VCaP (cell line): ENCODE data around the gene SLC22A15.

Source experiments
- H3K27ac ChIP-seq: fragments of 450-650 bp; 2 replicates; pipeline ENCODE4 v1.5.1; 2017
- TF ChIP-seq, protein P1 (sequence below): fragments of 450-650 bp; conservative IDR thresholded peaks from 2 replicates; pipeline ENCODE4 v1.5.1; 2017; ENCODE audit warnings: mild to moderate bottlenecking, moderate library complexity

Gene SLC22A15

DNA sequence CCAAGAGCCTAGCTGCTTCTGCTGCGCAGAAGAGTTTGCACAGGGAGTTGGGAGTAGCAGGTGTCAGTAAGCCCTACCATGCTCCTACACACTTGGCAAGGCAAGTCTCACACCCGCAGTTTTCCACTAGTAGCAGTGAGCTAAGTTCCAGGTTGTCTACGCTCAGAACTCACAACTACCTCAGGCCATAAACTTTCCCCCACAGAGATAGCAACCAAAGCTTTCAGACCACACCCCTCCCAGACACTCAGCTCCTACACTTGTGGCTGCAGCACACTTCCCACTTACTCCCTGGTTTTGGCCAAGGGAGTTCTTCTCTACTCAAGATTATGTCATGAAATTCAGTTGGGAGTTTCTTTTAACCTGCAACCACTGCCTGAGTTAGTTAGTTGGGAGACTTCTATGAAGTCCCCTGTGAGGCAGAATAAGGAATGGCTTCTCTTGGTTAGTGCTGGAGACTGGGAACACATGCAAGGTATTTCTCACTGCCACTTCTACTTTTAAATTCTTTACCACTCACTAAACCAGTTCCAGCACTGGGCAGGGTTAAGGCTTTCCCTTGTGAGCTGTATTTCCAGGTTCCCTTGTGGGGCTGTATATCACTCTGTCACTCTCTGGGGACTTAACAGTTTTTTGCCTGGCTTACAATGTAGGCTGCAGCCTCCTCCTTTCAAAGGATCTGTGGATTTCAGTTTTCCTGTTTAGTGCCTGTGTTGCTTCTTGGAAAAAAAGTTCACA, 116.6 kb downstream of the SLC22A15 start:
- TF ChIP-seq, protein P1, sequence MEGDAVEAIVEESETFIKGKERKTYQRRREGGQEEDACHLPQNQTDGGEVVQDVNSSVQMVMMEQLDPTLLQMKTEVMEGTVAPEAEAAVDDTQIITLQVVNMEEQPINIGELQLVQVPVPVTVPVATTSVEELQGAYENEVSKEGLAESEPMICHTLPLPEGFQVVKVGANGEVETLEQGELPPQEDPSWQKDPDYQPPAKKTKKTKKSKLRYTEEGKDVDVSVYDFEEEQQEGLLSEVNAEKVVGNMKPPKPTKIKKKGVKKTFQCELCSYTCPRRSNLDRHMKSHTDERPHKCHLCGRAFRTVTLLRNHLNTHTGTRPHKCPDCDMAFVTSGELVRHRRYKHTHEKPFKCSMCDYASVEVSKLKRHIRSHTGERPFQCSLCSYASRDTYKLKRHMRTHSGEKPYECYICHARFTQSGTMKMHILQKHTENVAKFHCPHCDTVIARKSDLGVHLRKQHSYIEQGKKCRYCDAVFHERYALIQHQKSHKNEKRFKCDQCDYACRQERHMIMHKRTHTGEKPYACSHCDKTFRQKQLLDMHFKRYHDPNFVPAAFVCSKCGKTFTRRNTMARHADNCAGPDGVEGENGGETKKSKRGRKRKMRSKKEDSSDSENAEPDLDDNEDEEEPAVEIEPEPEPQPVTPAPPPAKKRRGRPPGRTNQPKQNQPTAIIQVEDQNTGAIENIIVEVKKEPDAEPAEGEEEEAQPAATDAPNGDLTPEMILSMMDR, result no peak
- H3K27ac ChIP-seq, result no peak overlapping the region

DNA sequence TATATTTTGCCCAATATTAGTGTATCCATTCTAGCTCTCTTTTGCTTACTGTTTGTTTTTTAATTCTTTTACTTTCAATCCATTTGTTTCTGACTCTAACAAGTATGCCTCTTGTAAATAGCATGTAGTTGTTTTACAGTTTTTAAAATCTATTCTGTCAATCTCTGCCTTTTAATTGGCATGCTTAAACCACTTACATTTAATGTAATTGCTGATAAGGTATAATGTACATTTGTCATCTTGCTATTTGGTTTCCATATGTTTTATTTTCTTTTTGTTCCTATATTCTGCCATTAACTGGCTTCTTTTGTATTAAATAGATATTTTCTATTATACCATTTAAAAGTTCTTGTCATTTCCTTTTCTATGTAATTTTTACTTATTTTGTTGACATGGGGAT, 118.7 kb downstream of the SLC22A15 start:
- TF ChIP-seq, protein P1, result no peak
- no peak overlapping the region for H3K27ac ChIP-seq

DNA sequence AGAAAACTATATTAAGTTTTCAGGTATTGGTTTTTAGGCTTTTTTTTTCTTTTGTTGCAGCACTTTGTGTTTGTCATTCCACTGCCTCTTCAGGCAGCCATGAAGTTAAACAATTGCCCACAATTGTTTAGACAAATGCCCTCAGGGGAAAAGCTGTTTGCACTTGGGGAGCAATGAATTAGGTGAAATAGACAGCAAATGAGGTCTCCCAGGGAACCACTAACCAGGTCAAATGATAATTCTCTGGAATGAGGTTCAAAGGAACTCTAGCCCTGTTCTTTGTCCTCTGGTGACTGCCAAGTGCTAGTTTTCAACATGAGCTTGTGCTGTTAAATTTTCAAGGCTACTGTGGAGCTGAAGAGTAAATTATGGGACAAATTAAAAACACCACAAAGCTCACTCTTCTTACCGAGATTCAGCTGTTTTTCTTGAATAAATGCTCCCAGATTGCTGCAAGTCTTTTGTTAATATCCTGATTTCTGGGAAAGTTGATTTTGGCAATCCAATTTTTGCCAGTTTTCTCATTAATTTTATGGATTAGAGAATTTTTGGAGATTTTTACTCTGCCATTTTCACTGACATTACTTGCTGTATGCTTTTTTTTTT, 119.8 kb downstream of the SLC22A15 start:
- TF ChIP-seq, protein P1, result no peak
- H3K27ac ChIP-seq, result no peak overlapping the region

DNA sequence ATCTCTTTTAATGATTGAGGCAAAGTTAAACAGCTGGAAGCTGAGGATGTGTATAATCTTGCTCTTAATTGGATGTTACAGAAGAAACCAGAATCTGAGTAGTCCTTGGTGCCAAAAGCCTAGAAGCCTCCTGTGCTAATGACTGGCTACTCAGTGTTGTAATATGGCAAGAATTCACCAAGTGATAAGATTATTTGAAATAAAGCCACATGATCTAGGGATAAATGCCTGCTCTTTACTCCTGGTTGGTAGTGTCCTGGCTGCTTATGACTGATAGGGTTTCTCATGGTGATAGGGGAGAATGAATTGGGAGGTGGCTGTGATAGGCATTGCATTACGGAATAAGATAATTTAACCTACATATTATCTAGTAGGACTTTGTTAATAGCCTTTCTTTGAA, 121.3 kb downstream of the SLC22A15 start:
- TF ChIP-seq, protein P1, result no peak
- H3K27ac ChIP-seq, result no peak overlapping the region

DNA sequence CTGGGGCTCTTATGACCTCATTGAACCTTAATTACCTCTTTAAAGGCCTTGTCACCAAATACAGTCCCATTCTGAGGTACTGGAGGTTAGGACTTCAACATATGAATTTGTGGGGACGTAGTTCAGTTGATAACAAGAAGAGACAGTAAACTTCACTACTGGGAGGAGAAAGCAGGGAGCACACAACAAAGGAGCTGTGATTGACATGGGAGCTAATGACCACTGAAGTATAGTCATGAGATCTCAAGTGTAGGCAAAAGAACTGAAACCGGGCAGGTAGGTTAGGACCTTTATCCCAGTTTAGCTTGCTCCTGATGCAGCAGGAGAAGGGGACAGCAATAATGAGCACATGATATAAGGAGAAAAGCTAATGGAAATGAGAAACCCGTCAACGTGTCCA, 123.1 kb downstream of the SLC22A15 start:
- TF ChIP-seq, protein P1, result no peak

DNA sequence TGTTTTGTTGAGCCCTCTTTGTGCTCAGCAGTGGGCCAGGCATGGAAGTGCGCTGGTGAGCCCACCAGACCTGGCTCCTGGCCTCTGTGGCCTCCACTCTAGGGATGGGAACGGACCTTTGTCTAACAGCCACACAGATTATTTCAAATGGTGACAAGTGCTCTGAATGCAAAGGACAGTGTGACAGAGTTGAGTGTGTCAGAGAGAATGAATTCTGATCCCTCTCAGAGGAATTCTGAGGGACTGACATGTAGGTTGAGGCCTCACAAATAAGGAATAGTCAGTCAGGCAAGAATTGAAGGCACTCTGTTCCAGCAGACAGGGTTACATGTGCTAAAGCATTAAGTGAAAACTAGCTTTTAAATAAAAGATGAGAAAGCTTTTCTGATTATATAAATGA, 123.6 kb downstream of the SLC22A15 start:
- no peak overlapping the region for H3K27ac ChIP-seq
- TF ChIP-seq, protein P1, result no peak

More for the DNA sequence above, 123.1 kb downstream of the SLC22A15 start:
- H3K27ac ChIP-seq, result no peak overlapping the region

DNA sequence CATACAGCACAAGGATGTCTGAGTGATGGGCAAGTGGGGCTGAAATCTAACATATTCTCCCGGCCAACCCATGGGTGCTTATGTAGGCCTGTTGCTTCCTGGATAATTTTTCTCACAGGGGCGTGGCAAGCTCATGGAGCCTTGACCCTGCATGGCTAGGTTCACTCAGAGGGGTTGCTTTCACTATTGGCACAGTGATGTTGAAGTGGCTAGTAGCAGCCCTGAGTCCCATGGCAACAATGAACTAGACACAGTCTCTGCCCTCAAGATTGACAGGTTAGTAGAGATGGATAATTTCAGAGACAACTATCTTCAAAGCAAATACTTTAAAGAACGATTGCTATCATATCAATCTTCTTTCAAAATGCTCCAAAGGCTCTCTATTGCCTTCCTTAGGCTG, 128.4 kb downstream of the SLC22A15 start:
- TF ChIP-seq, protein P1, result no peak
- no peak overlapping the region for H3K27ac ChIP-seq
